Mesothelial cell of epicardium (in vitro differentiated cells): ENCODE results near the gene ARHGAP1. TPM values are rescaled to one million over a fixed set of nuclear protein-coding genes. Genes with fewer than 3 reads are reported as not detected.

Experiments
- DNase-seq, 2 experiments: peaks; one replicate each; pipeline ENCODE4 v3.0.0; 2021; ENCODE audit warnings: low spot score in 2 of 2; ENCODE audit not compliant: unreplicated experiment in 2 of 2
- H3K27ac Mint-ChIP-seq: 2 replicates; pipeline ENCODE4 v1.8.0; 2021; ENCODE audit warnings: mixed read lengths
- H3K27me3 Mint-ChIP-seq: 2 replicates; pipeline ENCODE4 v1.8.0; 2021; ENCODE audit warnings: low read depth, mixed read lengths
- H3K36me3 Mint-ChIP-seq: 2 replicates; pipeline ENCODE4 v1.8.0; 2021; ENCODE audit warnings: mixed read lengths
- H3K4me1 Mint-ChIP-seq: 2 replicates; pipeline ENCODE4 v1.8.0; 2021; ENCODE audit warnings: mixed read lengths
- H3K4me3 Mint-ChIP-seq: 2 replicates; pipeline ENCODE4 v1.8.0; 2021; ENCODE audit warnings: mild to moderate bottlenecking, moderate library complexity, mixed read lengths
- H3K9me3 Mint-ChIP-seq: 2 replicates; pipeline ENCODE4 v1.8.0; 2021; ENCODE audit warnings: mixed read lengths
- CTCF ChIP-seq: fragments of 200-600 bp; sonication (generic); IDR thresholded peaks from one replicate; pipeline ENCODE4 v1.5.0; 2021; ENCODE audit warnings: antibody characterized with exemption; ENCODE audit not compliant: unreplicated experiment
- total RNA-seq: library from RNA; stranded (reverse); gene quantifications from 3 replicates; pipeline ENCODE4 v1.2.1, GENCODE V29; 2021

The ARHGAP1 gene
- total RNA-seq, 1 donor from 2014 or later, result 49.4 TPM

GRCh38 chr11:46695345-46696211 lies 4.8 kb downstream of the ARHGAP1 start:
- TF ChIP-seq CTCF, result no peak
- Mint-ChIP-seq H3K4me1 (peaks cover 18% of the 10 kb centered on the region), H3K27me3 (no peaks in the 10 kb centered on the region), H3K9me3 (no peaks in the 10 kb centered on the region), H3K27ac (no peak overlapping the region), H3K36me3 (peaks cover 7% of the 10 kb centered on the region), H3K4me3 (no peak overlapping the region)
- no peak for DNase-seq

- Mint-ChIP-seq H3K4me1 (peaks cover 14% of the 10 kb centered on the region), H3K27ac (no peak overlapping the region), H3K27me3 (no peaks in the 10 kb centered on the region), H3K36me3 (peaks cover 10% of the 10 kb centered on the region), H3K4me3 (no peak overlapping the region), H3K9me3 (no peaks in the 10 kb centered on the region)
- DNase-seq, result no peak
- TF ChIP-seq CTCF, result no peak
Measured at GRCh38 chr11:46694607-46695006, 5.8 kb downstream of the ARHGAP1 start.

- no peak for TF ChIP-seq CTCF
- Mint-ChIP-seq H3K27me3 (no peaks in the 10 kb centered on the region), H3K36me3 (peaks cover 11% of the 10 kb centered on the region), H3K9me3 (no peaks in the 10 kb centered on the region), H3K4me1 (peaks cover 12% of the 10 kb centered on the region), H3K4me3 (no peak overlapping the region), H3K27ac (no peak overlapping the region)
- DNase-seq, result no peak
Measured at GRCh38 chr11:46694072-46694471, 6.3 kb downstream of the ARHGAP1 start.

GRCh38 chr11:46693597-46694012 lies 6.8 kb downstream of the ARHGAP1 start:
- H3K27me3 Mint-ChIP-seq, result no peaks in the 10 kb centered on the region

GRCh38 chr11:46692450-46692849 lies 8.0 kb downstream of the ARHGAP1 start:
- Mint-ChIP-seq H3K4me3 (no peak overlapping the region), H3K9me3 (no peaks in the 10 kb centered on the region), H3K27me3 (no peaks in the 10 kb centered on the region), H3K27ac (no peak overlapping the region), H3K36me3 (peaks cover 19% of the 10 kb centered on the region), H3K4me1 (peaks cover under 1% of the 10 kb centered on the region)
- no peak for TF ChIP-seq CTCF
- no peak for DNase-seq

More at GRCh38 chr11:46693597-46694012, 6.8 kb downstream of the ARHGAP1 start:
- peaks cover 13% of the 10 kb centered on the region for H3K36me3 Mint-ChIP-seq
- DNase-seq, result no peak
- TF ChIP-seq CTCF, result no peak
- H3K4me1 Mint-ChIP-seq, result peaks cover 7% of the 10 kb centered on the region
- no peaks in the 10 kb centered on the region for H3K9me3 Mint-ChIP-seq
- no peak overlapping the region for H3K27ac Mint-ChIP-seq
- H3K4me3 Mint-ChIP-seq, result no peak overlapping the region
